Adrenal gland (tissue), 12 donors: ENCODE results near the gene CFAP298. TPM values are rescaled to one million over a fixed set of nuclear protein-coding genes. Genes with fewer than 3 reads are reported as not detected.

Experiments
- DNase-seq, 7 donors: peaks; one replicate each; pipeline ENCODE4 v3.0.0-alpha.2; 2019 to 2020
- H3K27ac ChIP-seq, 5 donors: fragments of 200-600 bp; sonication (generic) in 4 of 5; 1 replicate in 3 of 5; 2 replicates in 2 of 5; pipeline versions ENCODE4 v1.5.1 to v1.8.0; 2016 to 2020; ENCODE audit warnings: mild to moderate bottlenecking in 1 of 5
- H3K27me3 ChIP-seq: fragments of 200-600 bp; 2 replicates; pipeline ENCODE4 v1.8.0; 2021
- H3K36me3 ChIP-seq, 2 donors: fragments of 200-600 bp; replicated peaks in 1 of 2; 1 replicate in 1 of 2; 2 replicates in 1 of 2; pipeline versions ENCODE4 v1.5.1 to v1.8.0; 2018 to 2022
- H3K4me1 ChIP-seq, 2 donors: fragments of 200-600 bp; replicated peaks in 1 of 2; 1 replicate in 1 of 2; 2 replicates in 1 of 2; pipeline versions ENCODE4 v1.5.1 to v1.8.0; 2018 to 2021
- H3K4me3 ChIP-seq, 4 donors: fragments of 200-600 bp; sonication (generic) in 3 of 4; one replicate each; pipeline ENCODE4 v1.5.1; 2016 to 2018
- H3K9me3 ChIP-seq, 3 donors: fragments of 200-600 bp; sonication (generic) in 1 of 3; replicated peaks in 1 of 3; 1 replicate in 2 of 3; 2 replicates in 1 of 3; pipeline versions ENCODE4 v1.5.1 to v1.8.0; 2016 to 2021
- POLR2A ChIP-seq, 2 donors: fragments of 450-650 bp; IDR thresholded peaks; one replicate each; pipeline ENCODE4 v1.6.1; 2017; ENCODE audit warnings: antibody characterized with exemption in 2 of 2, mild to moderate bottlenecking in 2 of 2, moderate library complexity in 1 of 2
- WGBS, 4 donors: extraction: QIAGEN DNeasy Blood & Tissue Kit in 2 of 4; methylation state at CpG; one replicate each; pipeline versions ENCODE4 v1.1.5 to v1.1.7; 2013 to 2017; 5-methylcytosine and 5-hydroxymethylcytosine counted together
- intact Hi-C, 2 donors: fragments of 100-400 bp; cut with DNase I; formaldehyde crosslinking; loops; one replicate each; pipeline versions ENCODE4 v1.14.1 to v1.15.0; 2022 to 2023
- polyA plus RNA-seq, 3 donors: library from polyadenylated mRNA; stranded (reverse); fragments of 200-250 nt in 2 of 3; fragments of 350-450 nt in 1 of 3; fragmentation: Illumina TruSeq in 1 of 3; extraction: RNeasy Lipid Tissue Mini Kit (QIAGEN cat#74804) in 1 of 3; gene quantifications; one replicate each; pipeline ENCODE4 v1.2.3, GENCODE V29; 2013 to 2014
- total RNA-seq, 9 donors: library from RNA; depleted of rRNA in 4 of 9; stranded (reverse); fragments of >200 nt in 4 of 9; fragments of 120-200 nt in 1 of 9; fragmentation: NEBNext Ultra II Directional in 1 of 9; extraction: Animal tissue kit (Norgen Biotek cat#: 25700) in 1 of 9; gene quantifications; one replicate each; pipeline versions ENCODE4 v1.1.0 to v1.2.4, GENCODE V29; 2013 to 2023
- TF ChIP-seq, protein P1 (sequence below), 6 experiments: fragments of 450-650 bp in 4 of 6; fragments of 200-600 bp in 2 of 6; sonication (generic) in 1 of 6; IDR thresholded peaks; 1 replicate in 5 of 6; 2 replicates in 1 of 6; pipeline versions ENCODE4 v1.5.1 to v1.8.0; 2016 to 2021; ENCODE audit warnings: antibody characterized with exemption in 6 of 6, mild to moderate bottlenecking in 2 of 6, moderate library complexity in 1 of 6
- donor health status: healthy with polysubstance abuse.
- donor health status: Bipolar disorder and iron deficiency.
- donor health status: DM: yes; HTN: yes; CAD: no.
- donor health status: DM: no; HTN: no; CAD: no.
- donor health status: DM: no; HTN: no; CAD: no.
- donor health status: DM: yes; HTN: yes; CAD: no.

CFAP298 gene
- total and polyA plus RNA-seq, 12 donors, result 20.3 to 101 (median 36.8) TPM

DNA sequence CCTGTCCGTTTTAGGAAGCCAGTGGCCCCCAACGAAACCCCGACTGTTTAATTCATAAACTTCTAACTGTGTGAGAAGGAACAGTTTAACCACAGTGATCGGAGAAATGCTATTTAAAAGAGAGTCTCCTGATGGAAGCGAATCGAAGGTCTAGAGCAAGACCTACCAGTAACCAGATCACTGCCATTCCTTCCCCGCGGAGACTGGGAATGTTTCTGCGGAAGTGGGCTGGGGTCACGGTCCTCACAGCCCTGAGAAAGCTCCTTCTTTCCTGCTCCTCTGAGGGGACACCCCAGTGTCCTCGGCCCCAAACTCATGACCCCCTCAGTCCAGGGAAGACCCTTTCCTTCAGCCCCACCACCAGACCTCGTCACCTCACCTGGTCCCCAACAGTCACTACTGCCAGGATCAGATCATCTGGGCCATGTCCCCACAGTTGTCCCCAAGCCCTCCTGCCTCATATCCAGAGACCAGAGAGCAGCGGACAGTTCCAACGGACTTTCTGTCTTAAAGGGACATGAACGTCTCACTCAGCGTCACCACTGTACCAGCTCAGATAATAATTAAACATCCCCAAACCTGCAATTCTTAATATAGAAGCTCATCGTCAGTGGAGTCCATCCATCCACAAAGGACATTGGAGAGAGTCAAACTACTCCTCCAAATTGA, 27.0 kb downstream of the CFAP298 start, which contains the start of gene TCP10L:
TCP10L (minus strand) TSS at position 482 of the 669 bp plus-strand sequence. CDS start 1,219 bp downstream, outside the sequence.
- Histone ChIP-seq H3K4me1 (no peaks in the 10 kb centered on the region), H3K4me3 (no peak within 1 kb of the TSS), H3K27ac (no peak within 1 kb of the TSS), H3K36me3 (no peaks in the 10 kb centered on the region), H3K9me3 (no peaks in the 10 kb centered on the region), H3K27me3 (no peaks in the 10 kb centered on the region)
- DNase-seq, result no peak
- intact Hi-C loops, result no loop called here
- TF ChIP-seq POLR2A (IDR thresholded peaks at IDR 0.05), result no peak
- TF ChIP-seq, protein P1, sequence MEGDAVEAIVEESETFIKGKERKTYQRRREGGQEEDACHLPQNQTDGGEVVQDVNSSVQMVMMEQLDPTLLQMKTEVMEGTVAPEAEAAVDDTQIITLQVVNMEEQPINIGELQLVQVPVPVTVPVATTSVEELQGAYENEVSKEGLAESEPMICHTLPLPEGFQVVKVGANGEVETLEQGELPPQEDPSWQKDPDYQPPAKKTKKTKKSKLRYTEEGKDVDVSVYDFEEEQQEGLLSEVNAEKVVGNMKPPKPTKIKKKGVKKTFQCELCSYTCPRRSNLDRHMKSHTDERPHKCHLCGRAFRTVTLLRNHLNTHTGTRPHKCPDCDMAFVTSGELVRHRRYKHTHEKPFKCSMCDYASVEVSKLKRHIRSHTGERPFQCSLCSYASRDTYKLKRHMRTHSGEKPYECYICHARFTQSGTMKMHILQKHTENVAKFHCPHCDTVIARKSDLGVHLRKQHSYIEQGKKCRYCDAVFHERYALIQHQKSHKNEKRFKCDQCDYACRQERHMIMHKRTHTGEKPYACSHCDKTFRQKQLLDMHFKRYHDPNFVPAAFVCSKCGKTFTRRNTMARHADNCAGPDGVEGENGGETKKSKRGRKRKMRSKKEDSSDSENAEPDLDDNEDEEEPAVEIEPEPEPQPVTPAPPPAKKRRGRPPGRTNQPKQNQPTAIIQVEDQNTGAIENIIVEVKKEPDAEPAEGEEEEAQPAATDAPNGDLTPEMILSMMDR (IDR thresholded peaks at IDR 0.05), result no peak
- 78 to 82% (median 80%) methylated on average over 17 of the region's 17 CpGs for WGBS, 4 donors

DNA sequence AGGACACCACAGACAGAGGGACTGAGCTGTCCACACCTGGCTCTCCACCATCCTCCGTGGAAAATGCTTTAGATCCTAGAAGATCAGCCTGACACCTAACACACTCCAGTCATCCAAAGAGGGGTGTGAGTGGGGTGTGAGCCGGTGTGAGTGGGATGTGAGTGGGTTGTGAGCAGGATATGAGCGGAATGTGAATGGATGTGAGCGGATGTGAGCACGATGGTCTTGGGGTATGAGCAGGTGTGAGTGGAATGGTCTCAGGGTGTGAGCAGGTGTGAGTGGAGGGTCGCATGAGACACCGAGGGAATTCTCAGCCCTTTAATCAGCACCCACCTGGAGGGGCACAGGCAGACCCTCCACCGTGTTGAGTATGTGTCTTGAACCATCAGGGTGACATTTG, 27.7 kb downstream of the CFAP298 start:
- TF ChIP-seq, protein P1 (IDR thresholded peaks at IDR 0.05), result no peak
- TF ChIP-seq POLR2A (IDR thresholded peaks at IDR 0.05), result no peak
- WGBS, 4 donors, result 81 to 90% (median 85%) methylated on average over 8 of the region's 8 CpGs

DNA sequence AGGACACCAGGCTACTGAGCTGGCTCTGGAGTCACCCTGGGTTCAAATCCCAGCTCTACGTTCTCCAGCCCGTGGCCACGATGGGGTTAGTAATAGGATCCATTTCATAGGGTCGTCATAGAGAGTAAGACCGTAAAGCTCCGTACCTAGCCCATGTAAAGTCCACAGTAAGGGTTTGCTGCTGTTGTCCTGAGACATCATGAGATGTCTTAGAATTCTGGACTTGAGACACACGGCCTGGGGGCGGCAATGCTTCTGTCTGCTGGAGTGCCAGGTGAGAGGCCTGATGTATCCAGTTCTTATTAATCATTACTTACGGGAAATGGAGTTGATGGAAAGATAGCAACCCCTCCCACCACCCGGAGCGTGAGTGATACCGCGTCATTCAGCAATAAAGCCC, 30.4 kb downstream of the CFAP298 start:
- TF ChIP-seq POLR2A (IDR thresholded peaks at IDR 0.05), result no peak
- TF ChIP-seq, protein P1 (IDR thresholded peaks at IDR 0.05), result no peak
- no peaks in the 10 kb centered on the region for H3K9me3 ChIP-seq
- no peak overlapping the region for H3K4me3 ChIP-seq
- no peaks in the 10 kb centered on the region for H3K4me1 ChIP-seq
- no peak for DNase-seq
- H3K27me3 ChIP-seq, result no peaks in the 10 kb centered on the region
- no peak overlapping the region for H3K27ac ChIP-seq
- intact Hi-C loops, result no loop called here
- 91 to 95% (median 91%) methylated on average over 12 to 13 of the region's 13 CpGs for WGBS, 4 donors
- H3K36me3 ChIP-seq, result no peaks in the 10 kb centered on the region

More for the DNA sequence above, 27.7 kb downstream of the CFAP298 start:
- H3K27ac ChIP-seq, result no peak overlapping the region
- DNase-seq, result no peak
- H3K4me3 ChIP-seq, result no peak overlapping the region
- H3K4me1 ChIP-seq, result no peaks in the 10 kb centered on the region
- H3K9me3 ChIP-seq, result no peaks in the 10 kb centered on the region
- H3K27me3 ChIP-seq, result no peaks in the 10 kb centered on the region
- intact Hi-C loops, result no loop called here
- no peaks in the 10 kb centered on the region for H3K36me3 ChIP-seq

DNA sequence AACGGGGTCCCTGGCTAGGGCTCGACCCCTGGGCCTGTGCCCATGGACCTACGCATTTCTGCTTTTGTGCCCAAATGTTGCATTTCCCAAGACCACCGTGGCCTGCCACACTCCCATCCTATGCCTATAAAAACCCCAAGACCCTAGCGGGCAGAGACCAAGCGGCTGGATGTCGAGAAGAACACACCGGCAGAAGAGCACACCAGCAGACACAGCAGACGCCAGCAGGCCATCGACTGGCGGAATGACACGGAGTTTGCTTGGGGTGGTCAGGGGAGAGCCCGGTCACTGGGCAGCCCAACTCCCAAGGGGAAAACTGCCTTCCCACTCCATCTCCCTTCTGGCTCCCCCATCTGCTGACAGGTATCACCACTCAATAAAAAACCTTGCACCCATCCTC, 31.2 kb downstream of the CFAP298 start:
- Histone ChIP-seq H3K4me3 (no peak overlapping the region), H3K4me1 (no peaks in the 10 kb centered on the region), H3K9me3 (no peaks in the 10 kb centered on the region), H3K27me3 (no peaks in the 10 kb centered on the region), H3K36me3 (no peaks in the 10 kb centered on the region), H3K27ac (no peak overlapping the region)
- 86 to 94% (median 90%) methylated on average over 8 to 13 of the region's 13 CpGs for WGBS, 4 donors
- TF ChIP-seq, protein P1 (IDR thresholded peaks at IDR 0.05), result no peak
- no peak for TF ChIP-seq POLR2A (IDR thresholded peaks at IDR 0.05)
- DNase-seq, result no peak
- intact Hi-C loops, result no loop called here
